CD14-positive monocyte (primary cell): Measurements from ENCODE around the gene TTLL12. TPM values are rescaled to one million over a fixed set of nuclear protein-coding genes. Genes with fewer than 3 reads are reported as not detected.
A peak's percentile ranks its signal among the peaks of the same experiment; 100 is the strongest.

Source experiments
- DNase-seq, 3 donors: peaks; one replicate each; pipeline ENCODE4 v3.0.0-alpha.2; 2011 to 2022
- H2AFZ ChIP-seq: 2 replicates; pipeline ENCODE4 v1.6.0; 2012; ENCODE audit warnings: mild to moderate bottlenecking, low read depth, low read length, inconsistent platforms; ENCODE audit not compliant: insufficient read depth, poor library complexity, severe bottlenecking
- H3K27ac ChIP-seq, 2 donors: 1 replicate in 1 of 2; 2 replicates in 1 of 2; pipeline ENCODE4 v1.5.1; 2012 to 2013; ENCODE audit warnings: low read length in 2 of 2, control low read depth in 1 of 2, inconsistent platforms in 1 of 2, low read depth in 1 of 2, mild to moderate bottlenecking in 1 of 2
- H3K27me3 ChIP-seq, 2 donors: one replicate each; pipeline versions ENCODE4 v1.6.0 to v1.6.1; 2011 to 2013; ENCODE audit warnings: low read length in 2 of 2; ENCODE audit not compliant: control insufficient read depth in 2 of 2, insufficient read depth in 2 of 2
- H3K36me3 ChIP-seq, 2 donors: replicated peaks in 1 of 2; 1 replicate in 1 of 2; 2 replicates in 1 of 2; pipeline versions ENCODE4 v1.5.1 to v1.6.1; 2012 to 2013; ENCODE audit warnings: low read length in 2 of 2, control low read depth in 1 of 2, inconsistent platforms in 1 of 2, mild to moderate bottlenecking in 1 of 2; ENCODE audit not compliant: insufficient read depth in 2 of 2, control insufficient read depth in 1 of 2
- H3K4me1 ChIP-seq, 2 donors: 1 replicate in 1 of 2; 2 replicates in 1 of 2; pipeline versions ENCODE4 v1.5.1 to v1.6.1; 2012 to 2013; ENCODE audit warnings: low read length in 2 of 2, control low read depth in 1 of 2, inconsistent platforms in 1 of 2, mild to moderate bottlenecking in 1 of 2, moderate library complexity in 1 of 2; ENCODE audit not compliant: insufficient read depth in 2 of 2, control insufficient read depth in 1 of 2
- H3K4me2 ChIP-seq: replicated peaks from 2 replicates; pipeline ENCODE3; 2012; ENCODE audit warnings: low read length, moderate library complexity, mild to moderate bottlenecking; ENCODE audit not compliant: poor library complexity, severe bottlenecking; ENCODE audit errors: extremely low read depth
- H3K4me3 ChIP-seq, 3 experiments: fragments of 200-600 bp in 1 of 3; sonication (generic) in 1 of 3; replicated peaks in 1 of 3; 1 replicate in 2 of 3; 2 replicates in 1 of 3; pipeline ENCODE4 v1.5.1; 2011 to 2013; ENCODE audit warnings: low read length in 3 of 3, mild to moderate bottlenecking in 3 of 3, control low read depth in 2 of 3, low read depth in 2 of 3, inconsistent platforms in 1 of 3, moderate library complexity in 1 of 3
- H3K79me2 ChIP-seq: 2 replicates; pipeline ENCODE4 v1.6.0; 2012; ENCODE audit warnings: mild to moderate bottlenecking, control low read depth, inconsistent platforms, low read length, moderate library complexity; ENCODE audit not compliant: insufficient read depth
- H3K9ac ChIP-seq: 2 replicates; pipeline ENCODE4 v1.6.0; 2017; ENCODE audit warnings: low read length, mild to moderate bottlenecking; ENCODE audit not compliant: insufficient read depth, poor library complexity, severe bottlenecking
- H3K9me3 ChIP-seq, 2 donors: replicated peaks in 1 of 2; 1 replicate in 1 of 2; 2 replicates in 1 of 2; pipeline versions ENCODE4 v1.5.1 to v1.6.1; 2012 to 2013; ENCODE audit warnings: low read length in 2 of 2, control low read depth in 1 of 2; ENCODE audit not compliant: control insufficient read depth in 1 of 2, insufficient read depth in 1 of 2
- H4K20me1 ChIP-seq: 2 replicates; pipeline ENCODE4 v1.6.0; 2012; ENCODE audit warnings: mild to moderate bottlenecking, low read length, control low read depth, moderate library complexity; ENCODE audit not compliant: insufficient read depth
- H3K27ac Mint-ChIP-seq, 7 donors: one replicate each; pipeline ENCODE4 v1.8.0; 2020; ENCODE audit warnings: mild to moderate bottlenecking in 7 of 7, mixed read lengths in 7 of 7, moderate library complexity in 6 of 7, inconsistent platforms in 2 of 7
- H3K27me3 Mint-ChIP-seq, 3 donors: one replicate each; pipeline ENCODE4 v1.8.0; 2021 to 2022; ENCODE audit warnings: low read depth in 3 of 3, mild to moderate bottlenecking in 3 of 3, mixed read lengths in 3 of 3, moderate library complexity in 3 of 3, inconsistent platforms in 1 of 3
- H3K36me3 Mint-ChIP-seq, 2 donors: one replicate each; pipeline ENCODE4 v1.8.0; 2020; ENCODE audit warnings: mixed read lengths in 2 of 2, inconsistent platforms in 1 of 2, mild to moderate bottlenecking in 1 of 2
- H3K4me1 Mint-ChIP-seq: one replicate; pipeline ENCODE4 v1.8.0; 2020; ENCODE audit warnings: mild to moderate bottlenecking, mixed read lengths
- H3K4me3 Mint-ChIP-seq, 2 donors: one replicate each; pipeline ENCODE4 v1.8.0; 2020; ENCODE audit warnings: mild to moderate bottlenecking in 2 of 2, mixed read lengths in 2 of 2, moderate library complexity in 1 of 2
- H3K9me3 Mint-ChIP-seq, 7 donors: one replicate each; pipeline ENCODE4 v1.8.0; 2020 to 2022; ENCODE audit warnings: mixed read lengths in 7 of 7, mild to moderate bottlenecking in 6 of 7, moderate library complexity in 6 of 7, inconsistent platforms in 2 of 7
- CTCF ChIP-seq: fragments of 200-600 bp; IDR thresholded peaks from one replicate; pipeline ENCODE4 v1.8.0; 2022; ENCODE audit warnings: antibody characterized with exemption, mild to moderate bottlenecking
- WGBS: methylation state at CpG from one replicate; pipeline ENCODE4 v1.1.5; 2013; ENCODE audit warnings: missing lambda C conversion rate; ENCODE audit not compliant: insufficient coverage; 5-methylcytosine and 5-hydroxymethylcytosine counted together
- intact Hi-C, 2 donors: fragments of 100-400 bp; cut with micrococcal nuclease; formaldehyde crosslinking; loops; one replicate each; pipeline versions ENCODE4 v1.15.0 to v1.15.1; 2023
- polyA plus RNA-seq, 3 donors: library from polyadenylated mRNA; depleted of rRNA in 1 of 3; unstranded in 2 of 3; stranded (reverse) in 1 of 3; fragments of 300-500 nt in 2 of 3; fragments of >200 nt in 1 of 3; fragmentation: Illumina TruSeq in 2 of 3; gene quantifications; 1 replicate in 2 of 3; 2 replicates in 1 of 3; pipeline ENCODE4 v1.2.3, GENCODE V29; 2012 to 2021

TTLL12 gene
- polyA plus RNA-seq, 3 donors, result 9.5 to 16.6 (median 16.5) TPM

DNA sequence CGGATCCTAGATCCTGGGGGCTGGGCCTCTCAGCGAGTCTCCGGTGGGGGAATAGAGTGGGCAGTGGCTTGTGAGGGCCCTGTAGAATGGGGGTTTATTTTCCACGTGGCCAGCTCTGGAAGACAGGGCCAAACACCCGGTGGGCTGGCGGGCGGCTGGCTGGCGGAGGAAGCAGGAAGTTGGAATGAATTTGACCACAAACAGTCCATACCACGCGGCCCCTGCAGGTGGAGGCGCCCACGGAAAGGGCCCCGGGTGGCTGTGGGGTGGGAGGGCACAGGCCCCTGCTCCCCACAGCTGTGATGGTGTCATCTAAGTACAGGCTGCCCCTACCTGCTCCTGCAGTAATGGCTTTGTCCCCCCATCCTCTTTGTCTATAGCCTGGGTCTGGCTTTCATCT lies 58.8 kb downstream of the TTLL12 start:
- no peak for TF ChIP-seq CTCF
- H3K9ac ChIP-seq, result no peak overlapping the region
- no peaks in the 10 kb centered on the region for H3K27me3 ChIP-seq
- H3K4me3 ChIP-seq, result no peak overlapping the region
- H3K36me3 ChIP-seq, result peaks cover 0 to 21% of the 10 kb centered on the region in 2 donors
- intact Hi-C loops, result no loop called here
- Mint-ChIP-seq H3K4me3 (peak overlapping the region; percentile 50 to 75), H3K9me3 (no peaks in the 10 kb centered on the region), H3K27ac (peak overlapping the region in 1 of 7 donors; percentile 87), H3K36me3 (peaks cover 11 to 21% of the 10 kb centered on the region in 2 donors), H3K4me1 (peaks cover 30% of the 10 kb centered on the region), H3K27me3 (peaks cover 3 to 7% (median 6%) of the 10 kb centered on the region in 3 donors)
- 0% methylated on average over 3 of the region's 13 CpGs for WGBS
- peak overlapping the region; percentile 62 for H2AFZ ChIP-seq
- H3K4me2 ChIP-seq, result peak overlapping the region; percentile 20
- DNase-seq, result no peak
- peaks cover 32 to 37% of the 10 kb centered on the region in 2 donors for H3K4me1 ChIP-seq
- H3K27ac ChIP-seq, result no peak overlapping the region
- no peaks in the 10 kb centered on the region for H3K79me2 ChIP-seq
- H3K9me3 ChIP-seq, result no peaks in the 10 kb centered on the region
- peaks cover 4% of the 10 kb centered on the region for H4K20me1 ChIP-seq

DNA sequence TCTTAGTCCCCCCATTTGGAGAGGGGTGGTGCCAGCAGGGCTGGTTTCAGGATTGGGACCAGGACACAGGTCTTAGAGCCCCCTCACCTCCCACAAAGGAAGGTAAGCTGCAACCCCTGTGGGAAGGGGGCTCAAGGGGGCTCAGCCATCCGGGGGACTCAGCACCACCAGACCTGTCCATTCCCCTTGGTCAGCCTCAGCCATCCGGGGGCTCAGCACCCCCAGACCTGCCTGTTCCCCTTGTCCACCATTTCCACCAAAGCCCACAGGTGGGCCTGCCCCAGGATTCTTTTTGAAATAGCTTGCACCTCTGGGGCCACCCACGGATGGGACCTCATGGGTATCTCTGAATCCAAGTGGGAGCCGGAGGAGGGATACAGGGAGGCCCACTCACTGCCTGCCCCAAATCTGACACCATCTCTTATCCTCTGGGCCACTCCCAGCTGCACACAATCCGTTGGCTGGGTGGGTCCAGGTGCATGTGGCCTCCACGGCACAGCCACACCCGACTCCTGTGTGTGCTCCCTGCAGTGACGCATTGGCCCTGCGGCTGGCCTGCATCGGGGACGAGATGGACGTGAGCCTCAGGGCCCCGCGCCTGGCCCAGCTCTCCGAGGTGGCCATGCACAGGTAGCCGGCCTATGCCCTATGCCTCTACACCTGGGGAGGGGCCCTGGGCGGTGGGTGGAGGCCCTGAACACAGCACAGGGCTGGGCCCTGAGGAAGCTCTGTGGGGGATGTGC lies 59.6 kb downstream of the TTLL12 start:
- Mint-ChIP-seq H3K36me3 (peaks cover 6 to 14% of the 10 kb centered on the region in 2 donors), H3K9me3 (no peaks in the 10 kb centered on the region), H3K4me1 (peaks cover 35% of the 10 kb centered on the region), H3K27ac (no peak overlapping the region), H3K4me3 (no peak overlapping the region), H3K27me3 (peaks cover 3 to 7% (median 6%) of the 10 kb centered on the region in 3 donors)
- WGBS, result 88% methylated on average over 14 of the region's 17 CpGs
- H3K4me3 ChIP-seq, result no peak overlapping the region
- no peak overlapping the region for H3K9ac ChIP-seq
- no peak overlapping the region for H3K4me2 ChIP-seq
- H4K20me1 ChIP-seq, result peaks cover 4% of the 10 kb centered on the region
- no peak for DNase-seq
- H2AFZ ChIP-seq, result no peak overlapping the region
- no peaks in the 10 kb centered on the region for H3K9me3 ChIP-seq
- H3K4me1 ChIP-seq, result peaks cover 35 to 39% of the 10 kb centered on the region in 2 donors
- intact Hi-C loops, result no loop called here
- no peaks in the 10 kb centered on the region for H3K79me2 ChIP-seq
- H3K27me3 ChIP-seq, result no peaks in the 10 kb centered on the region
- TF ChIP-seq CTCF, result no peak
- no peak overlapping the region for H3K27ac ChIP-seq
- H3K36me3 ChIP-seq, result peaks cover 0 to 13% of the 10 kb centered on the region in 2 donors
